ENCODE data around the gene AARS2. TPM values are rescaled to one million over a fixed set of nuclear protein-coding genes. Genes with fewer than 3 reads are reported as not detected.

Gene AARS2
- total and polyA plus RNA-seq, 11 donors = 4.1 to 9.8 (median 7.6) TPM

- H3K4me3 ChIP-seq = no peak overlapping the region
- WGBS, 4 donors = 68 to 72% (median 69%) methylated on average over 10 of the region's 10 CpGs
- ATAC-seq = no peak
- peaks cover 0 to 1% (median 0%) of the 10 kb centered on the region in 9 donors for H3K36me3 ChIP-seq
- no peaks in the 10 kb centered on the region for H3K9me3 ChIP-seq
- no peak overlapping the region for H3K27ac ChIP-seq
- peaks cover 0 to 44% (median 25%) of the 10 kb centered on the region in 12 donors for H3K4me1 ChIP-seq
- intact Hi-C loops (cut with DNase I) = loop anchor here in 7 of 10 donors (5.0 to 10.0 kb wide), 5 partner anchors 35 to 188 kb away; partner anchors contain the start of gene AARS2 (in 1 of the 7)
- DNase-seq = no peak
- peaks cover 4 to 34% (median 22%) of the 10 kb centered on the region in 9 donors for H3K27me3 ChIP-seq
- TF ChIP-seq CTCF (IDR thresholded peaks at IDR 0.05) = no peak
- no peak for TF ChIP-seq POLR2A (IDR thresholded peaks at IDR 0.05)
These were observed 45.9 kb downstream of the AARS2 start for GRCh38 chr6:44267252-44267651.

- Histone ChIP-seq H3K27me3 (peaks cover 0 to 25% (median 15%) of the 10 kb centered on the region in 9 donors), H3K4me1 (peaks cover 0 to 44% (median 26%) of the 10 kb centered on the region in 12 donors), H3K36me3 (peaks cover 0 to 10% (median 0%) of the 10 kb centered on the region in 9 donors), H3K9me3 (no peaks in the 10 kb centered on the region), H3K4me3 (no peak overlapping the region), H3K27ac (peak overlapping the region in 1 of 12 donors; percentile 93)
- 72 to 87% (median 75%) methylated on average over 3 of the region's 3 CpGs for whole genome bisulfite sequencing, 4 donors
- DNase-seq = no peak
- no peak for ATAC-seq
- intact Hi-C loops (cut with DNase I) = loop anchor here in 7 of 10 donors (5.0 to 10.0 kb wide), 5 partner anchors 36 to 188 kb away; partner anchors contain the start of gene AARS2 (in 1 of the 7)
- TF ChIP-seq POLR2A (IDR thresholded peaks at IDR 0.05) = no peak
- TF ChIP-seq CTCF (IDR thresholded peaks at IDR 0.05) = no peak
These were observed 46.8 kb downstream of the AARS2 start for GRCh38 chr6:44266347-44266746.

- intact Hi-C loops (cut with DNase I) = loop anchor here in 7 of 10 donors (5.0 to 10.0 kb wide), 5 partner anchors 37 to 189 kb away; partner anchors contain the start of gene AARS2 (in 1 of the 7)
- DNase-seq (no peak), ATAC-seq (no peak)
- Histone ChIP-seq H3K36me3 (peaks cover 0 to 16% (median 0%) of the 10 kb centered on the region in 9 donors), H3K4me3 (peak overlapping the region in 11 of 12 donors; percentile 60 to 96 (median 81)), H3K27ac (peak overlapping the region in 10 of 12 donors; percentile 61 to 93 (median 80)), H3K4me1 (peaks cover 0 to 45% (median 26%) of the 10 kb centered on the region in 12 donors), H3K9me3 (no peaks in the 10 kb centered on the region), H3K27me3 (peaks cover 0 to 20% (median 12%) of the 10 kb centered on the region in 9 donors)
- no peak for TF ChIP-seq POLR2A (IDR thresholded peaks at IDR 0.05)
- TF ChIP-seq CTCF (IDR thresholded peaks at IDR 0.05) = no peak
- WGBS, 4 donors = 65 to 69% (median 68%) methylated on average over 17 of the region's 17 CpGs
These were observed 47.4 kb downstream of the AARS2 start for GRCh38 chr6:44265722-44266233.

- intact Hi-C loops (cut with DNase I) = loop anchor here in 7 of 10 donors (5.0 to 10.0 kb wide), 5 partner anchors 37 to 190 kb away; partner anchors contain the start of gene AARS2 (in 1 of the 7)
- TF ChIP-seq CTCF (IDR thresholded peaks at IDR 0.05) = peak in 5 of 12 donors; percentile 17 to 40 (median 24)
- peak; percentile 28 to 88 for TF ChIP-seq POLR2A (IDR thresholded peaks at IDR 0.05)
- 0 to 1% (median 0%) methylated on average over 35 to 72 of the region's 72 CpGs for WGBS, 4 donors
These were observed 48.0 kb downstream of the AARS2 start, which contains the start of gene NFKBIE for GRCh38 chr6:44265007-44265721. Gene NFKBIE, minus strand, starts transcription at chr6:44265551. Its CDS starts 205 bp downstream, at chr6:44265346.

More at GRCh38 chr6:44265007-44265721, 48.0 kb downstream of the AARS2 start, which contains the start of gene NFKBIE:
- H3K4me3 ChIP-seq = peak within 1 kb of the TSS; percentile 59 to 96 (median 78)
- peak; percentile 97 for DNase-seq
- peak; percentile 79 to 96 (median 92) for ATAC-seq
- H3K36me3 ChIP-seq = peaks cover 0 to 20% (median 1%) of the 10 kb centered on the region in 9 donors
- peaks cover 0 to 17% (median 8%) of the 10 kb centered on the region in 9 donors for H3K27me3 ChIP-seq
- H3K27ac ChIP-seq = peak within 1 kb of the TSS in 11 of 12 donors; percentile 61 to 93 (median 80)
- H3K9me3 ChIP-seq = no peaks in the 10 kb centered on the region
- peaks cover 0 to 45% (median 26%) of the 10 kb centered on the region in 12 donors for H3K4me1 ChIP-seq
